ENCODE results near the gene PRKG2.

- no peak for TF ChIP-seq EZH2 (IDR thresholded peaks at IDR 0.05; ENCODE audit: borderline replicate concordance)
- TF ChIP-seq CTCF (IDR thresholded peaks at IDR 0.05; ENCODE audit: poor library complexity), result no peak
Observed at GRCh38 chr4:81096566-81096965, 118.5 kb downstream of the PRKG2 start.
